HG03097 (cell line): ENCODE results near the gene SOX5.
"Not testable (repeated sequence)": the region's sequence is repeated elsewhere in the genome, so short reads cannot be mapped to it uniquely, and the experiment has no call there.

ENCODE experiments used
- ATAC-seq: cut with Tn5 transposase; IDR thresholded peaks from one replicate; pipeline ENCODE4 v1.9.1; 2021; ENCODE audit not compliant: unreplicated experiment, low FRiP score

SOX5 gene

DNA sequence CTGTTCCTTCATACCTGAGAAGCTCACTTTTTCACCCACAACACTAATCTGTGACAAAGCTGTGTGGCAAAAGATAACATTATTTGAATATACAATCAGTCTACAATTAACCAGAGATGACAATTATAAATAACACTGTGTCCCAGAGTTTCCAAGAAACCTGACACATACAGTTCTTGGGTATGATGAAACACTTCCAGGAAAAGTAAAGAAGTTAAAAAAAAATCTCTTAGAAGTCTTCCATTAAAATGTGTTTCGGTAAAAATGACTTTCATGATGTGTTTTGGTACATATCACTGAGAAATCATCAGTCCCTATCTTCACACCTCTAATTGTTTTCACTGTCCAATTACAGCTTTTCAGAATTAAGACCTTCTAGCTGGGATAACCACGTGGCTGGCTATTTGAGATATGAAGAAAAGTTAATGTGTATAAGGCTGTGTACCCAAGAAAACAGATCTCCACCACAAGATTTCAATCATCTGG lies 390.2 kb downstream of the SOX5 start:
- no peak for ATAC-seq

DNA sequence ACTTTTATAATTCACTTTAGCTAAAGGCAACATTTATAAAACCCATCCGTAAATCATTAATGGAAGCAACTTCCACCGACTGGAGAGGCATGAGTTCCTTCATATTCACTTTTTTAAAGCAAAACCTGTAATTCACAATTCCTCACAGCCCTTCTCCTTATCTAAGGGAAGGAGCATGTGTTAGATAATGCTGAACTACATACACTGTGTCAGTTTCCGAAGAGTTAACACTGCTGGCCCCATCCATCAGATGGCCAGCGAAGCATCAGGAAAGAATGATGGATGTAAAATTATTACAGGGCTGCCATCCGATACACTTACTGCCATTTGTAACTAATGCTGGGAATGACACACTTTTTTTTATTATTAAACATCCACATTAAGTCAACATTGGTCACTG lies 392.8 kb downstream of the SOX5 start:
- no peak for ATAC-seq

DNA sequence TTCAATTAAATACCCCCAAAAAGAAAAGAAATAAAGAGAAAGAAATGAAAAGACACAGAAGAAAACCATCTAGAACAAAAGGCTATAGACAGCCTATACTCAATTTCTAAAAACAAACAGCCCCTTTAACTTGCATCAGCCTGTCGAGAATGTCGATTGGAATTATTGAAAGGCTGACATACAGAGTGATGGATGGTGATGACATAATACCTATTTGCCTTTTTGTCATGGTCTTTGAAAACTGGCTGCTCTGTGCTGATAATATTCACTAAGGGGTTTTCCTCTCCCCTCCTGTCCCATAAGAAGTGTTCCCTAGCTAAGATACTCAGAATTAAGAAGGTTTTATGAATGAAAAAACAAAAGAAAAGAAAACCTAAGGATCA lies 393.7 kb downstream of the SOX5 start:
- no peak for ATAC-seq

DNA sequence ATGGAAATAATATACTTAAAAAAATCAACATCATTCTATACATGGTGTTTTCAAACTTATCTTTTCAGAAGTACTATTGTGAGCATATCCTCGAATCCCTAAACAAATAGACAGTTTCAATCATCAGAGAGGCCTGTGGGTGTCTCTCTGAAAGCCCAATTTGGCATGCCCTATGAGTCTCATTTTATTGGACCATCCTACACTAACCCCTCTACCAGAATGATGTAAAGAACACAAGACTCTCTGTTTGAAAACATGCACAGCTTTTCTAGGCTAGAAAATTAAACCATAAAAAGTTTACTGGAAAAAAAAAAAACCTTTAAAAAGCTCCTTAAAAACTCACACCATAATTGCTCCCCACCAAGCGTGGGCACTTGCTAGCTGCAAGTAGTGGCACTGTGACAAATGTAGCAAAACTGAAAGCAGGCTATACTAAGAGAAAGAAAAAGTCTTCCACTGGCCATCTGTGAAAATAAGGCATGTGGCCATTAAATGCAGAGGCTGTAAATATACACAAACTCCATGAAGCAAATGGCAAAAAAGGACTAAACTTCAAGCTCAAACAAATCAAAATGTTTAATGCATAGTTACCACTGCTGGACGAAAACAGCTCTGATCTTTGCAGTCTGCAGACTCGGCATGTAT lies 394.2 kb downstream of the SOX5 start:
- no peak for ATAC-seq

DNA sequence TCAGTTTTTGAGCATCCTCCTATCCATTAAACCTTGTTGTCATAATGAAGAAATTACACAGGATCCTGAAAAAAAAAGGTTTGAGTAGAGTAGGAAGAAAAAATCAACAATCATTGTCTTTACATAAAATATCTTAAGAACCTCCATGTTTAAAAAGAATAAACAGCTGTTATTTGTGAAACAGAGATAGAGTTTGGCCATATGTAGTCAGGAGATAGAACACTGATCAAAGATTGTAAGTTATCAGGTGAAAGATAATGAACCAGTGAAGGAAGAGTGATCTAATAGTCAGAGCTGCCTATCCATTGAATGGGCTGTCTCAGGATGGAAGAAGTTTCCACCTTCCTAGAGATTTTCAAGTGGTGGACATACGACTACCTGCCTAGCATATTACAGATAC lies 397.1 kb downstream of the SOX5 start:
- no peak for ATAC-seq

DNA sequence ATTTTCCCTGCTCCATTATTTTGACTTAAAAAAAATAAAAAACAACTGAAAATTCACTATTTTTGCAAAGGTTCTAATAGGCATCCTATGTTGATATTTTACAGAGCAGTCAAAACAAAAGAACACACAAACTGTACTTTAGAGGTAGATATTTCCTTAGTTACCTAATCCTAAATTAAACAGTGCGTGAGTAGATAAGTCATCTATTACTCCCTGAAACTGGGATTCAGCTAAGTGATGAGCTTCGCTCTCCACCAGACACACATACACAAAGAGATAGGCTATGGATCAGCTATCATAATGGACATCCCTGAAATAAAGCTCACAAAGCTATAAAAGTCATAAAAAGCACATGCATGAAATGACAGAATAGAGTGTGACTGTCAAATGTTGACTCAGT lies 398.7 kb downstream of the SOX5 start:
- ATAC-seq: no peak

DNA sequence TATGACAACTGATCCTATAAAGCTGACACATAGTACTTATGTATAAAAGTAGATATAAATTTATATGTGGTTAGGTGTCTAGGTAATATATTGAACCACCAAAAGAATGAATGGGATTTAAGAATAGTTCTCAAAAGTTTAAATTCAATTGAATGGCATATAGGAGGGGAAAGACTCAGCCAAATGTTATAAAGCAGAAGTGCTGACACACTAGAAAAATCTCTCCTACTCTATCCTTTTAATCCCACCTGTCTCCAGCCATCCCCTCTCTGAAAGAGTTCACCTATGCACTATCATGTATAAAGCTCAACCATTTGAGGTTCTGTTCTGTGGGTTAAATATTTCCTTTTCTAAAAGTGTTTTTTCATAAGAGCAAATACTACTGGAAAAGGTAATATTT lies 400.7 kb downstream of the SOX5 start:
- no peak for ATAC-seq

DNA sequence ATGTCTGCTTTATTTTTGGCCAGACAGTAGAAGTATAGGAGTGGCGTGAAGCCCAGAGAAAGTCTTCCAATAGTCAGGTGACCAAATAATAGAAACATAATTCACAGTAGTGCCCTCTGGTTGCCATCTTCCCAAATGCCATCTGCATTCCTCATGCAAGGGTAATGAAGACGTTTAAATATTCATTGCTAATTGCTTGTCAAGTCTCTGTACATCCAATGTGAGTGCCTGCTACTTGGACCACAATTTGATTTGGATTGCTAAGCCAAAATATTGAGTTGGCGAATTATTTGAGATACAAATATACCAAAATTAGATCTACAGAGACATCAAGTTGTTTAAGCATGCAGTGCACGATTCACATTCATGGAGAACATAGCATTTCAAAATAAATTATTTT lies 402.7 kb downstream of the SOX5 start:
- ATAC-seq: no peak

DNA sequence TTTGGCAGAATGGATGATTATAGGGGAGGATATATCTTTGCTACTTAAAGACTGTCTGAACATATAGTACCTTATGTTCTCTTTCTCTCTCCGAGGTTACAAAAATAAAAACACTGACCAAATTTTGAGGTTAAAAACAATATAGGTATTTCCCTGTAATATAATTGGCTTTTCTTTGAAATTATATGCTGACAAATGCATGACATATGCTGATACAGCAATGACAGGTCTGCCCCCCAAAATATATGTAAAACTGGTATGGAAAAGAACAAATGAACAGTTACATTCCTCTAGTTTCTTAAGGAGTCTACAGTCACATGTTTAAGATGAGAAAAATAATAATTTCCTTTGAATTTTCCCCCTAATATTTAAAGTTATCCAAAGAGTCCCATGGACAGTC lies 405.7 kb downstream of the SOX5 start:
- ATAC-seq: no peak

DNA sequence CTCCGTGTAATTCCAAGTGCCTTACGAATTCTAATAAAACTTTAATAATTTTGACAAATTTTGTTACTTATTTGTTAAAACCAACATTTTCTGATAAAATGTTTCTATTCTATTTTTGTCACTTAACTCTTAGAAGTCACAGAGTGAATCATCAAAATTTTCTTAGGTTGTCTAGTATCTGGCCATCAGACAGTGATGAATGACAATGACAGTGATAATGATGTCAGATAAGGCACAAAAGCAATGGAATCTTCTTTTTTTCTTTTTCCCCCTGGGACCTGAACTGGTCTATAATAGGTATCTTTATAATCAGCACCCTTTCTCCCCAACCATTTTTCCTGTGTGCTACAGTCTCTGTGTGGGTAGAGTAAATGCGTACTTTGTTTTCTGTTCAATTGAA lies 407.3 kb downstream of the SOX5 start:
- ATAC-seq: no peak

DNA sequence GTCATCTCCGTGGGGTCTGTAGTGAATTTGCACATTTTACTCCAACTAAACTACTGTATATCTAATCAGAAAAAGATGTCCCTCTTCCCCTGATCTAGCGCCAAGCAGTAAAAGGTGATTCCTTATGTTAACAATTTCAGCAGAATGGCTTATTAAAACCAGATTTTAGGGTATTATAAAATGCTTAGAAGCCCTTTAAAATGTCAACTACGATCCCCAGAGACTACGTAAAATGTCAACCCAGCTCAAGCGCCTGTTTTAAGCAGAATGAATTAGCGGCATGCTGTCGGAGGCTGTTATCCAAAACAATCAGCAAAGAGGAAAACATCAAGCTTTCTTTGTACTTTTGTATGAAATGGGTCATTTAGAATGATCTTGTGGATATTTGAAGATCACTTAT lies 408.9 kb downstream of the SOX5 start:
- no peak for ATAC-seq

DNA sequence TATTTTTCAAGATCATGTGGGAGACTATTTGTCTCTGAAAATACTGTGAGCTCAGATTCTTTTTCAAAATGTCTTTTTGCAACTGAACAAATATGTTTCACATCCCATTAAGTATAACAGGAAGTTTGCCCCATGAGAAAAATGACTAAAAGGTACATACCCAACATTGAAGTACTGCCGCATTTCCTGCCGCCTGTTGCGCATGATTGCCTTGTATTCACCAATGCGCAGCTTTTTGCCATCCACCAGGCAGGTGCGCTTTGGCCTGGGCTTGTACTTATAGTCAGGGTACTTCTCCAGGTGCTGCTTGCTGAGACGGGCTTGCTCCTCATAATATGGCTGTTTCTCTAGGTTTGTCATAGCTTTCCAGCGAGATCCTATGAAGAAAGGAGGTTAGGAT lies 413.2 kb downstream of the SOX5 start:
- ATAC-seq: no peak

DNA sequence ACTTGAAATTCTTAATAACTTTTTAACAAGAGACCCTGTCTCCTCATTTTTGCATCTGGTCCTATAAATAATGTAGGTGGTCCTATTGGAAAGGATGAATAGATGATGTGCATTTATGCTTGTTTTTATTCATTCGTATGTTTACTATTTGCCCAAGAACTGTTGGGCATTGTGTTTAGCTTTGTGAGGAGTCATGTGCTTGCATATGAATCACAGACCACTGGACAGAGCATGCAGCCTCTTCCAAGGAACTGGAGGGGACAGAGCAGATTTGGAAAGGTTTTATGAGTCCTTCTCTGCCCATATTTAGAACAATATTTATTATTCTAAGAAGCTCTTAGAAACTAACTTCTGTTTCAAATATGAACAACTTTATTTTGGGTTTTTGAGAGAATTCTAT lies 414.0 kb downstream of the SOX5 start:
- ATAC-seq: no peak

DNA sequence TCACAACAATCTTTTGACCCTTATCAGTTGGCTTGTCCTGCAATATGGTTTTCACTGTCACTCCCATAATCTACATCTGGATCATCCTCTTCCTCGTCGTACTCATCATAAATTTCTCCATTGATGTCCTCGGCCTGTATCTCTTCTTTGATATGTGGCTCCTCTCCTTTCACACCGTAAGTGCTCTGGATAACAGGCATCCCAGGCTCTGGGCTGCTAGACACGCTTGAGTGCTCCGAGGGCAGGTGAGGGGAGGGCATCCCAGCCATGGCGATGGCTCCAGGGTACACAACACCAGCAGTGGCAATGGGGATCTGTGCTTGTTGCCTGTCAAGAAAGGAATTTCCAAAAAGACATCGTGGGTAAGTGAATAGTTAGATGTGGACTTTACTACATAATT lies 415.3 kb downstream of the SOX5 start:
- ATAC-seq: no peak

DNA sequence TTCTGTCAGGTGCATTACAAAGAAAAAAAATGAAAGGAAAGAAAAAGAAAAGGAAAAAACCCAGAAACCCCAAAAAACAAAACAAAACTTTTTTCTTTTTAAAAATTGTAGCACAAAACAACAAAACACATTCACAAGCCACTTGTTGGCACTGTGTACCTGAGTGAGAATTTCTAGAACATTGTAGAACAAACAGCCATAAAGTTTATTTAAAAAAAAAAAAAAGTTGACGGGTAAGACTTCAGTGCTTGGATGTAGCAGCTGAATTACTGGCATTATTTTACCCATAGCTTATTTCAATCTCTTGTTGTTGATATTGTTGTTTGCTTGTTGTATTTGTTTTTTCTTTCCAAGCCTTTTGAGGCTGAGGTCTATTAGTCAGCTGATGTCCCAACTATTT lies 415.8 kb downstream of the SOX5 start:
- no peak for ATAC-seq

DNA sequence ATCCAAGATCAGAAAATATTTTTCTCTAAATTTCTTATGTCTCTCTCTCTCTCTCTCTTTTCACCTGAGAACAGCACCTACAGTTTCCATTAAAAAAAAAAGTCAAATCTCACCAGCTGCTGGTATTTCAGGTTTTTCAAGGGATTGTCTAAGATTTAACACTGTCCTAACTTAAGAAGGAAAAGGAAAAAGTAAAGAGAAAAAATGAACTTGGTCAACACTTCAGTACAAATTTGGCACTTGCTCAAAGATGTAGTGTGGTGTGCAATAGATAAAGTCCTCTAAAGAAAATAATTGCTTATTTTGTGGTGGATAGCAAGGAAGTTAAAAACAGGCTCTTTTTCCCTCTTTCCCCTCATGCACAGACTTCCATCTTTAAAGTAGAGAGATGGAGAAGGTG lies 416.2 kb downstream of the SOX5 start:
- ATAC-seq: no peak

DNA sequence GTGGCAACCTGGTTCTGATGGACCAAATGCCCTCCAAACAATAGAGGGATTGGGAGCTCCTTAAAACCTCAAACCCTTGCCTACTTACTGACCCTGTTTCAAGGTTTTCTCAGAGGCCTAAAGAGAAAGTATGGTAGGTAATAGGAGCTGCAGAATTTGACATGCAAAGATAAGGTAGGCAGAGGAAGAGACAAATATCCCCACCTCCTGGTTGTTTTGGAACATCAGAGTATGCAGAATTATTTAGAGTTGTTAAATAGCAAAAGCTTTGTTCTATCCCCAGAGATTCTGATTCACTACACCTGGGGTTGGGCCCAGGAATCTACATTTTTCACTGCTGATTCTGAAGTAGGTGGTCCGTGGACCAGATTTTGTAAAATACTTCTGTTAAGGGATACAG lies 421.2 kb downstream of the SOX5 start:
- no peak for ATAC-seq

DNA sequence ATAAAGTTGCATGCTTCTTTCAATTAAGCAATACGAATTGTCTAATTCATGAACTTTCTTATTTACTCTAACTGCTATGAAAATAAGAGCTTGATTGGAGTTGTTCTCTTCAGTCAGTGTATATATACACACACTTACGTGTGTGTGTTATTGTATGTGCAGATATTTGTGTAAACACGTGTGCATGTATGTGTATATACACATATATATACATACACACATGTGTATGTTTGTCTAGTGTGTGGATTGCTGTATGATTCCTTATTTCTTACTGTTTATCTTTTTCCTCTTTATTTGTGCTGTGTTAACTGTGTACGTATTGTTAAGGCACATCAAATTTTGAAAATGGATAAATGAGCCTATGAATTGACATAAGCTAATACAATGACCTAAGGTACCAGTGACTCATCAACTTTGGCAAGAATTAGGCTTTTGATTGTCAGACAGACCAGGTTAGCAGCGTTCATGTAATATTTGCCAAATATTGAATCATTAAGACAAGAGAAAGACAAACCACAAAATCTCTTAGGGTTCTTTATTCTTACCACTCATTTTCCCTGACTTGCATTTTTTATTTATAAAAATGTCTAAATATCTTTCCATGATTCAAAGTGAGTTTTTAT lies 423.9 kb downstream of the SOX5 start:
- ATAC-seq: no peak

DNA sequence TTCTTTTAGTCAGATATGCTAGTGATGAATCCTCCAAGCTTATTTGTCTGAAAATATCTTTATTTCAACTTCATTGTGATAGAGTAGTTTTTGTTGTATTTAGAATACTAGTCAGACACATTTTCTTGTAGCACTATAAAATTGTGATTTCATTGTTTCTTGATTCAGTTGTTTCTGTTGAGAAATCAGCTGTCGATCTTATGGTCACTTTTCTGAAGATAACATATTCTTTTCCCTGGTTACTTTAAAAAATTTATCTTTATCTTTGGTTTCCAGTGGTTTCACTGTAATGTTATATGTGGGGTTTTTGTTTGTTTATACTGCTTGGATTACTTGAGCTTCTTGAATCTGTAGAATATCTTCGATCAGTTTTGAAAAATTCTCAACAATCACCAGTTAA lies 426.1 kb downstream of the SOX5 start:
- ATAC-seq: no peak

DNA sequence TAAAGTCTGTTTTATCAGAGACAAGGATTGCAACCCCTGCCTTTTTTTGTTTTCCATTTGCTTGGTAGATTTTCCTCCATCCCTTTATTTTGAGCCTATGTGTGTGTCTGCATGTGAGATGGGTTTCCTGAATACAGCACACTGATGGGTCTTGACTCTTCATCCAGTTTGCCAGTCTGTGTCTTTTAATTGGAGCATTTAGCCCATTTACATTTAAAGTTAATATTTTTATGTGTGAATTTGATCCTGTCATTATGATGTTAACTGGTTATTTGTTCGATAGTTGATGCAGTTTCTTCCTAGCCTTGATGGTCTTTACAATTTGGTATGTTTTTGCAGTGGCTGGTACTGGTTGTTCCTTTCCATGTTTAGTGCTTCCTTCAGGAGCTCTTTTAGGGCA lies 430.0 kb downstream of the SOX5 start:
- not testable (repeated sequence) for ATAC-seq

DNA sequence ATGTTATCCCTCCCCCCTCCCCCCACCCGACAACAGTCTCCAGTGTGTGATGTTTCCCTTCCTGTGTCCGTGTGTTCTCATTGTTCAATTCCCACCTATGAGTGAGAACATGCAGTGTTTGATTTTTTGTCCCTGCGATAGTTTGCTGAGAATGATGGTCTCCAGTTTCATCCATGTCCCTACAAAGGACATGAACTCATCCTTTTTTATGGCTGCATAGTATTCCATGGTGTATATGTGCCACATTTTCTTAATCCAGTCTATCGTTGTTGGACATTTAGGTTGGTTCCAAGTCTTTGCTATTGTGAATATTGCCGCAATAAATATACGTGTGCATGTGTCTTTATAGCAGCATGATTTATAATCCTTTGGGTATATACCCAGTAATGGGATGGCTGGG lies 433.7 kb downstream of the SOX5 start:
- not testable (repeated sequence) for ATAC-seq

DNA sequence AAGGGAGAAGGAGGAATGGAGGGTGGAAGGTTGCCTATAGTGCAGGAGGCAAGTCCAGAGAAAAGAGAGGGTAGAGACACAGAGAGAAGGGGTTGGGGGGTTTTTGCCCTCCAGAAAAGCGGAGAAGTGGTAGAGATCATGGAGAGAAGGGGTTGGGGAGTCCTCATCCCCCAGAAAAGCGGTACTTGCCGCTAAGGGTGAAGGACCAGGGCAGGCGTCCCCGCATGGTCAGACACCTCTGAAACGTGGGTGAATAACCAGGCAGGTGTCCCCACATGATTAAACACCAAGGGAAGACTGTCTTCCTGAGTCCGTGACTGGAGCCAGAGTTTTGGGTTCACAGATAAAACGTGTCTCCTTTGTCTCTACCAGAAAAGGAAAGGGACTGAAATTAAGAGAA lies 439.0 kb downstream of the SOX5 start:
- no peak for ATAC-seq

DNA sequence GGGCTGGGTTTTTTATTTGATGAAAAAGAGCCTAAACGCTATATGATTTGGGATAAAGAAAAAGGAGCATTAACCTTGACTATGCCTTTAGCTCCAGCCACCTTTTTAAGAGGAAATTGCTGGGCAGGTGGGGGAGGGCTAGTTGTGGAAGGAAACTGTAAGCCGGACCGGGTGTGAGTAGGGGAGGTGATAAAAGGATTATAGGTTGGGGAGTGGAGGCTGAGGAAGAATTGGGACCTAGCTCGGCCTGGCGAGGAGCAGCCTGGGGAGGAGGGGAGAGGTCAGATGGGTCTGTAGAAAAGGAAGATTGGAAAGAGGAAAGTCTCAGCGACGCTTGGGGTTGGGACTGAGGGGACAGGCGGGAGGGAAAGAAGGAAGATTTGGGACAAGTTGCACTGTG lies 439.6 kb downstream of the SOX5 start:
- ATAC-seq: not testable (repeated sequence)
